PFSK-1 (cell line): ENCODE results near the gene RPP21.

ENCODE experiments used
- FOXP2 ChIP-seq: optimal IDR thresholded peaks from 2 replicates; pipeline ENCODE3; 2011; ENCODE audit warnings: borderline replicate concordance, control low read depth, inconsistent platforms; ENCODE audit not compliant: insufficient read depth; ENCODE audit errors: extremely low read length, extremely low read depth
- POLR2AphosphoS5 ChIP-seq: IDR thresholded peaks from 2 replicates; pipeline ENCODE4 v1.6.1; 2012; ENCODE audit warnings: low read depth, mild to moderate bottlenecking, control low read depth, low read length, moderate library complexity
- REST ChIP-seq, 2 experiments: IDR thresholded peaks; 2 replicates each; pipeline versions ENCODE4 v1.6.1 to v1.8.0; 2011 to 2012; ENCODE audit warnings: low read depth in 2 of 2, low read length in 2 of 2, control low read depth in 1 of 2, inconsistent platforms in 1 of 2, mild to moderate bottlenecking in 1 of 2, moderate library complexity in 1 of 2; ENCODE audit not compliant: insufficient read depth in 1 of 2
- SIN3A ChIP-seq: IDR thresholded peaks from 2 replicates; pipeline ENCODE4 v1.6.1; 2012; ENCODE audit warnings: mild to moderate bottlenecking, low read length, moderate library complexity, borderline replicate concordance; ENCODE audit not compliant: insufficient read depth
- TAF1 ChIP-seq: IDR thresholded peaks from 2 replicates; pipeline ENCODE4 v1.6.1; 2012; ENCODE audit warnings: low read length, control low read depth, borderline replicate concordance; ENCODE audit not compliant: insufficient read depth

- no peak for TF ChIP-seq SIN3A
- no peak for TF ChIP-seq REST (IDR thresholded peaks at IDR 0.05; ENCODE audit: insufficient read depth in 1 of 2, low read depth in 2 of 2, low read length in 2 of 2)
- TF ChIP-seq POLR2AphosphoS5 = no peak
- TF ChIP-seq TAF1 = no peak
- TF ChIP-seq FOXP2 = no peak
These were observed 5.6 kb downstream of the RPP21 start for GRCh38 chr6:30350524-30350923.
